ENCODE results near the gene SWT1. TPM values are rescaled to one million over a fixed set of nuclear protein-coding genes. Genes with fewer than 3 reads are reported as not detected.
"Not testable (repeated sequence)": the region's sequence is repeated elsewhere in the genome, so short reads cannot be mapped to it uniquely, and the experiment has no call there.

The SWT1 gene
- total RNA-seq, 6 experiments from 2014 or later = 1.7 to 2.5 (median 2.1) TPM

DNA sequence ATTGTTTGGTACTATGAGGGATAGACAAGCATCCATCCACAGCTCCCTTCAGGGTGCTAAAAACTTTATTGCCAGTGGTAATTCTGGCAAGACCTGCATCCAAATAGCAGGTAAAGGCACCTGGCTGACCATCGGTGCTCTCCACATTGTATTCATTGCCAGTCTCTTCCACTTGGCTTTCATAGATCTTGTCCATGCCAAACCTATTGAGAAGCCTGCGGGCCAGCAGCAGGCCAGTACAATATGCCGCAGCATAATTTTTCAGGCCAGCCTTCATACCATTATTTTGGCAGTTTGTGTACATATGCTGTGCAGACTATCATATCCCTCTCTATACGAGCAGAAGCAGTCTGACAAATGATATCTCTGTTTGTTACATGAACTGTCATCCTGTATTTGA, 70.2 kb downstream of the SWT1 start:
- DNase-seq = no peak
- Mint-ChIP-seq H3K4me1 (ENCODE audit: low read depth) (no peaks in the 10 kb centered on the region), H3K27me3 (ENCODE audit: insufficient read depth) (no peaks in the 10 kb centered on the region; the same call in 1 of the 2 replicates), H3K9me3 (peaks cover 17% of the 10 kb centered on the region), H3K36me3 (ENCODE audit: low read depth) (peaks cover 25% of the 10 kb centered on the region), H3K27ac (no peak overlapping the region), H3K4me3 (no peak overlapping the region)
- TF ChIP-seq, protein P1, sequence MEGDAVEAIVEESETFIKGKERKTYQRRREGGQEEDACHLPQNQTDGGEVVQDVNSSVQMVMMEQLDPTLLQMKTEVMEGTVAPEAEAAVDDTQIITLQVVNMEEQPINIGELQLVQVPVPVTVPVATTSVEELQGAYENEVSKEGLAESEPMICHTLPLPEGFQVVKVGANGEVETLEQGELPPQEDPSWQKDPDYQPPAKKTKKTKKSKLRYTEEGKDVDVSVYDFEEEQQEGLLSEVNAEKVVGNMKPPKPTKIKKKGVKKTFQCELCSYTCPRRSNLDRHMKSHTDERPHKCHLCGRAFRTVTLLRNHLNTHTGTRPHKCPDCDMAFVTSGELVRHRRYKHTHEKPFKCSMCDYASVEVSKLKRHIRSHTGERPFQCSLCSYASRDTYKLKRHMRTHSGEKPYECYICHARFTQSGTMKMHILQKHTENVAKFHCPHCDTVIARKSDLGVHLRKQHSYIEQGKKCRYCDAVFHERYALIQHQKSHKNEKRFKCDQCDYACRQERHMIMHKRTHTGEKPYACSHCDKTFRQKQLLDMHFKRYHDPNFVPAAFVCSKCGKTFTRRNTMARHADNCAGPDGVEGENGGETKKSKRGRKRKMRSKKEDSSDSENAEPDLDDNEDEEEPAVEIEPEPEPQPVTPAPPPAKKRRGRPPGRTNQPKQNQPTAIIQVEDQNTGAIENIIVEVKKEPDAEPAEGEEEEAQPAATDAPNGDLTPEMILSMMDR (IDR thresholded peaks at IDR 0.05) = no peak

DNA sequence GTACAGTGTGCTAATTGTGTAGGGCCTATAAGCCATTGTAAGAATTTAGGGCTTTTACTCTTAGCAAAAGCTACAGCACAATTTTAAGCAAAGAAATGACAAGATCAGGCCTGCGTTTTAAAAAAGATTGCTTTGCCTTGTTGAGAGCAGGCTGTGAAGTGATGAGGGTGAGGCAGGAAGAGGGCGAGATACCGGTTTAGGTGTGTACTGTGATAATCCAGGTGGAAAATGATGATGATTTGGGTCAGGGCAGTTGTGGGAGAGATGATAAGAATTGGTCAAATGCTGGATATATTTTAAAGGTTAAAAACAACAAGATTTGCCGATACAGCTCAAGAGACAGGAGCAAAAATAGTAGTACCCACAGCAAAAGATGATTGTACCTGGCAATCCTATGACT, 72.0 kb downstream of the SWT1 start:
- TF ChIP-seq, protein P1 (IDR thresholded peaks at IDR 0.05) = no peak
- Mint-ChIP-seq H3K27ac (no peak overlapping the region), H3K36me3 (ENCODE audit: low read depth) (peaks cover 13% of the 10 kb centered on the region), H3K4me3 (no peak overlapping the region), H3K4me1 (ENCODE audit: low read depth) (no peaks in the 10 kb centered on the region), H3K27me3 (ENCODE audit: insufficient read depth) (no peaks in the 10 kb centered on the region; the same call in 1 of the 2 replicates), H3K9me3 (peaks cover 11% of the 10 kb centered on the region)
- DNase-seq = no peak

DNA sequence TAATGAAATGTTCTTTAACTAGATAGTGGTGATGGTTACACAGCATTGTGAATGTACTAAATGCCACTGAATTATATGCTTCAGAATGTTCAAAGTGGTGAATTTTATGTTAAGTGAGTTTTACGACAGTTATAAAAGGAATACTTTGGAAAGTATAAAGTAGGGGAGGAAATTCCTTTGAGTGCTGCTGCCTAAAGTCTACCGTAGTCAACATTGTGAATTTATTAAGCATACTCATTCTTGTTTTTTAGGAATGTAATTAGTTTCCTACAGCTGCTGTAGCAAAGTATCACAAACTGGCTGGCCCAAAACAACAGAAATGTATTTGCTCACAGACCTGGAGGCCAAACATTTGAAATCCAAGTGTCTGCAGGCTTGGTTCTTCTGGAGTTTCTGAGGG, 73.0 kb downstream of the SWT1 start:
- Mint-ChIP-seq H3K4me1 (ENCODE audit: low read depth) (no peaks in the 10 kb centered on the region), H3K36me3 (ENCODE audit: low read depth) (peaks cover 3% of the 10 kb centered on the region), H3K27ac (no peak overlapping the region), H3K9me3 (peaks cover under 1% of the 10 kb centered on the region; the same call in 1 of the 2 replicates), H3K4me3 (no peak overlapping the region), H3K27me3 (ENCODE audit: insufficient read depth) (no peaks in the 10 kb centered on the region; the same call in 1 of the 2 replicates)
- no peak for DNase-seq
- TF ChIP-seq, protein P1 (IDR thresholded peaks at IDR 0.05) = no peak

DNA sequence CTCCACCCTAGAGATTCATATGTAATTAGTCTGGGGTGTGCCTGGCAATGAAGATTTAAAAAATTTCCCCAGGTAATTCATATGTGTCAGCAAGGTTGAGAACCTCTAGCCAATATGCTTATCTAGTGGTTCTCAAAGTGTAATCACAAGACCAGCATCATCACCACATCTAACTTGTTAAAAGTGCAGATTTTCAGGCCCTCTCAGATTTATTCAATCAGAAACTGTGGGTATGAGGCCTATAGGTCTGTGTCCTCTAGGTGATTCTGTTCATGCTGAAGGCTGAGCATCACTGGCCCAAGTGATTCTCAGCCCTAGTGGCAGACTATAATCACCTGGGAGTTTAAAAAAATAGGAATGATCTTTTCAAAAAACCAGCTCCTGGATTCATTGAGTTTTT, 75.9 kb downstream of the SWT1 start:
- H3K27me3 Mint-ChIP-seq (ENCODE audit: insufficient read depth) = no peaks in the 10 kb centered on the region; the same call in 1 of the 2 replicates
- TF ChIP-seq, protein P1 (IDR thresholded peaks at IDR 0.05) = no peak
- H3K9me3 Mint-ChIP-seq = no peaks in the 10 kb centered on the region
- no peak overlapping the region for H3K27ac Mint-ChIP-seq
- H3K4me1 Mint-ChIP-seq (ENCODE audit: low read depth) = no peaks in the 10 kb centered on the region
- H3K4me3 Mint-ChIP-seq = no peak overlapping the region
- no peak for DNase-seq
- H3K36me3 Mint-ChIP-seq (ENCODE audit: low read depth) = peaks cover 5% of the 10 kb centered on the region; the same call in 1 of the 2 replicates

DNA sequence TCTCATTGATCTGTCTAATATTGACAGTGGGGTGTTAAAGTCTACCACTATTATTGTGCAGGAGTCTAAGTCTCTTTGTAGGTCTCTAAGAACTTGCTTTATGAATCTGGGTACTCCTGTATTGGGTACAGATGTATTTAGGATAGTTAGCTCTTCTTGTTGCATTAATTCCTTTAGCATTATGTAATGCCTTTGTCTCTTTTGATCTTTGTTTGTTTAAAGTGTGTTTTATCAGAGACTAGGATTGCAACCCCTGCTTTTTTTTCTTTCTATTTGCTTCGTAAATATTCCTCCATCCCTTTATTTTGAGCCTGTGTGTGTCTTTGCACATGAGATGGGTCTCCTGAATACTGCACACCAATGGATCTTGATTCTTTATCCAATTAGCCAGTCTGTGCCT, 77.2 kb downstream of the SWT1 start:
- H3K4me3 Mint-ChIP-seq; H3K4me1 Mint-ChIP-seq (ENCODE audit: low read depth); DNase-seq; H3K27ac Mint-ChIP-seq; H3K9me3 Mint-ChIP-seq; H3K36me3 Mint-ChIP-seq (ENCODE audit: low read depth); H3K27me3 Mint-ChIP-seq (ENCODE audit: insufficient read depth): not testable (repeated sequence)

DNA sequence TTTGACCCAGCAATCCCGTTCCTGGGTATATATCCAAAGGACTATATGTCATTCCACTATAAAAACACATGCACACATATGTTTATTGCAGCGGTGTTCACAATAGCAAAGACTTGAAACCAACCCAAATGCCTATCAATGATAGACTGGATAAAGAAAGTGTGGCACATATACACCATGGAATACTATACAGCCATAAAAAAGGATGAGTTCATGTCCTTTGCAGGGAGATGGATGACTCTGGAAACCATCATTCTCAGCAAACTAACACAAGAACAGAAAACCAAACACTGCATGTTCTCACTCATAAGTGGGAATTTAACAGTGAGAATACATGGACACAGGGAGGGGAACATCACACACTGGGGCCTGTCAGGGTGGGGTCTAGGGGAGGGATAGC, 80.2 kb downstream of the SWT1 start:
- H3K4me3 Mint-ChIP-seq; H3K4me1 Mint-ChIP-seq (ENCODE audit: low read depth); H3K9me3 Mint-ChIP-seq; DNase-seq; H3K36me3 Mint-ChIP-seq (ENCODE audit: low read depth); H3K27ac Mint-ChIP-seq; H3K27me3 Mint-ChIP-seq (ENCODE audit: insufficient read depth): not testable (repeated sequence)

DNA sequence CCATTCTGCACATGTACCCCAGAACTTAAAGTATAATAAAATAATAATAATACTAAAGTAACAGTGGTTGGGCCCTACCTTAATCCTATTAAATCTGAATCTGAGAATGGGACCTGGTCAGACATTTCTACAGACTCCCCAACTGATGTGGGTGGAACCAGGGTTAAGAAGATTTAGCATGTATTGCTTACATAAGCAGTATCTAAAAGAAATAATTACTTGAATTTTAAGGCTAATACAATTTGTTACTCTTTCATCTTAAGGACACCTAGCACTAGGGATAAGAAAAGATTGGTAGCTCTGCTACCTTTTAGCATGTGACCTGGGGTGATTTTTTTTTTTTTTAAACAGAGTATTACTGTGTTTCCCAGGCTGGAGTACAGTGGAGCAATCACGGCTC, 80.7 kb downstream of the SWT1 start:
- no peak overlapping the region for H3K4me3 Mint-ChIP-seq
- H3K27ac Mint-ChIP-seq = no peak overlapping the region
- no peak for DNase-seq

More for the DNA sequence above, 80.7 kb downstream of the SWT1 start:
- Mint-ChIP-seq H3K36me3 (ENCODE audit: low read depth) (peaks cover 5% of the 10 kb centered on the region; the same call in 1 of the 2 replicates), H3K27me3 (ENCODE audit: insufficient read depth) (0 out of 2 replicates have a peak, but pooled peaks cover 2% of the 10 kb centered on the region), H3K4me1 (ENCODE audit: low read depth) (0 out of 2 replicates have a peak, but pooled peaks cover 4% of the 10 kb centered on the region), H3K9me3 (no peaks in the 10 kb centered on the region)
- TF ChIP-seq, protein P1 (IDR thresholded peaks at IDR 0.05) = no peak
